ENCODE measurements around the gene PLA2G4F. TPM values are rescaled to one million over a fixed set of nuclear protein-coding genes. Genes with fewer than 3 reads are reported as not detected.
A peak's percentile ranks its signal among the peaks of the same experiment; 100 is the strongest.

PLA2G4F gene
- total and polyA plus RNA-seq, 7 donors, result 0.20 to 5.3 (median 1.9) TPM

- no peak for ATAC-seq
- DNase-seq, result no peak
- H3K27me3 ChIP-seq (ENCODE audit: insufficient read depth in 3 of 3, low read length in 2 of 3), result no peaks in the 10 kb centered on the region
- H3K9me3 ChIP-seq, result no peaks in the 10 kb centered on the region
- intact Hi-C loops (cut with DNase I), result no loop called here
- TF ChIP-seq CTCF (IDR thresholded peaks at IDR 0.05), result no peak
- H3K36me3 ChIP-seq (ENCODE audit: insufficient read depth in 1 of 2, low read depth in 1 of 2), result peaks cover 4 to 50% of the 10 kb centered on the region in 2 donors
- no peak overlapping the region for H3K27ac ChIP-seq
- WGBS, 3 donors, result 95 to 96% (median 95%) methylated on average over 5 of the region's 5 CpGs
- no peak overlapping the region for H3K4me3 ChIP-seq
- no peaks in the 10 kb centered on the region for H3K4me1 ChIP-seq
These were observed 42.7 kb upstream of the PLA2G4F start for GRCh38 chr15:42199126-42199525.

DNA sequence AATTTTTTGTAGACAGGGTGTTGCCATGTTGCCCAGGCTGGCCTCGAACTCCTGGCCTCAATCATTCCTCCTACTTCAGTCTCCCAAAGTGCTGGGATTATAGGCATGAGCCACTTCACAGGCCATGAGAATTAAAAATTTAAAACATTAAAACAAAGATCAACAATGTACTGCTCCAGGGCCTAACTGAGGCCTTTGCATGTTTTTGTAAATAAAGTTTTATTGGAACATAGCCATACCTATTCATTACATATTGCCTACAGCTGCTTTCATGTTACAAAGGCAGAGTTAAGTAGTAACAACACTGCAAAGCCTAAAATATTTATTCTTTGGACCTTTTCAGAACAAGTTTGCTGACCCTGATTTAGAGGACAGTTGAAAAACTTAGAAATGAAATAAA lies 42.1 kb upstream of the PLA2G4F start:
- TF ChIP-seq CTCF (IDR thresholded peaks at IDR 0.05), result no peak
- no peak overlapping the region for H3K4me3 ChIP-seq
- DNase-seq (no peak), ATAC-seq (no peak)
- H3K27ac ChIP-seq, result no peak overlapping the region
- H3K9me3 ChIP-seq, result no peaks in the 10 kb centered on the region
- intact Hi-C loops (cut with DNase I), result no loop called here
- 98 to 100% (median 100%) methylated on average over 1 of the region's 1 CpG for WGBS, 3 donors
- no peaks in the 10 kb centered on the region for H3K27me3 ChIP-seq (ENCODE audit: insufficient read depth in 3 of 3, low read length in 2 of 3)
- no peaks in the 10 kb centered on the region for H3K4me1 ChIP-seq
- H3K36me3 ChIP-seq (ENCODE audit: insufficient read depth in 1 of 2, low read depth in 1 of 2), result peaks cover 4 to 50% of the 10 kb centered on the region in 2 donors

GRCh38 chr15:42194513-42194912 lies 38.1 kb upstream of the PLA2G4F start:
- ATAC-seq, result peak in 3 of 4 donors; percentile 37 to 71 (median 69)
- Histone ChIP-seq H3K4me1 (no peaks in the 10 kb centered on the region), H3K36me3 (ENCODE audit: insufficient read depth in 1 of 2, low read depth in 1 of 2) (peaks cover 4 to 60% of the 10 kb centered on the region in 2 donors), H3K4me3 (no peak overlapping the region), H3K9me3 (no peaks in the 10 kb centered on the region), H3K27me3 (ENCODE audit: insufficient read depth in 3 of 3, low read length in 2 of 3) (no peaks in the 10 kb centered on the region), H3K27ac (no peak overlapping the region)
- intact Hi-C loops (cut with DNase I), result no loop called here
- 95 to 96% (median 96%) methylated on average over 5 of the region's 5 CpGs for WGBS, 3 donors
- TF ChIP-seq CTCF (IDR thresholded peaks at IDR 0.05), result no peak
- no peak for DNase-seq

DNA sequence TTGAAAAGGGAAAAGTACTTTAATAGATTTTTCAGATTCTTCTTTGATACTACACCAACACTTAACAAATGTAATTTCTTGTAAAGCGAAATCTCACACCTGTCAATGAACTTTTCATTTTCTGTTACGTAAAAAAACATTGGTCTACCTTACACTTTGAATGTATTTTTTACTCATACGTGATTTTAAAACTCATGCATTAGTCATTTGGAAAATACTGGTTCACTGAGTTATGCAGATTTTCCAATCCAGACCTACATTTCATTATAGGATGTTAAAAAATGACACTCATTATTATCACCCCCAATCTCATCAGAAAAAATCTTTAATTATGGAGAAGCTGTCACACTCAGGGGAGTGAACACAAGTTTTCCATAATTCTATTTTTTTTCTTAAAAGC lies 36.9 kb upstream of the PLA2G4F start:
- Histone ChIP-seq H3K4me3 (no peak overlapping the region), H3K27me3 (ENCODE audit: insufficient read depth in 3 of 3, low read length in 2 of 3) (no peaks in the 10 kb centered on the region), H3K36me3 (ENCODE audit: insufficient read depth in 1 of 2, low read depth in 1 of 2) (peaks cover 0 to 57% of the 10 kb centered on the region in 2 donors), H3K27ac (no peak overlapping the region), H3K9me3 (no peaks in the 10 kb centered on the region), H3K4me1 (no peaks in the 10 kb centered on the region)
- intact Hi-C loops (cut with DNase I), result no loop called here
- no peak for ATAC-seq
- WGBS, 3 donors, result 94 to 95% (median 94%) methylated on average over 3 of the region's 3 CpGs
- no peak for DNase-seq
- no peak for TF ChIP-seq CTCF (IDR thresholded peaks at IDR 0.05)

- Histone ChIP-seq H3K27me3 (ENCODE audit: insufficient read depth in 3 of 3, low read length in 2 of 3) (no peaks in the 10 kb centered on the region), H3K4me1 (no peaks in the 10 kb centered on the region), H3K27ac (no peak overlapping the region), H3K9me3 (no peaks in the 10 kb centered on the region), H3K4me3 (no peak overlapping the region), H3K36me3 (ENCODE audit: insufficient read depth in 1 of 2, low read depth in 1 of 2) (peaks cover 6 to 59% of the 10 kb centered on the region in 2 donors)
- WGBS, 3 donors, result 88 to 93% (median 92%) methylated on average over 8 of the region's 8 CpGs
- no peak for TF ChIP-seq CTCF (IDR thresholded peaks at IDR 0.05)
- intact Hi-C loops (cut with DNase I), result no loop called here
- DNase-seq (no peak), ATAC-seq (no peak)
These were observed 35.3 kb upstream of the PLA2G4F start for GRCh38 chr15:42191610-42192346.

Measured in psoas muscle (tissue), 8 donors.